ENCODE measurements around the gene DVL1.
"Not testable (repeated sequence)": the region's sequence is repeated elsewhere in the genome, so short reads cannot be mapped to it uniquely, and the experiment has no call there.

Gene DVL1

GRCh38 chr1:1349256-1350012 is at the start of gene DVL1:
Gene DVL1, minus strand, starts transcription at chr1:1349418. Its CDS starts 353 bp downstream, at chr1:1349065.
- DNase-seq, result peak; percentile 74

- no peak for DNase-seq
Observed at GRCh38 chr1:1398677-1399186, 49.5 kb upstream of the DVL1 start.

GRCh38 chr1:1397839-1398523 is 48.8 kb upstream of the DVL1 start:
- DNase-seq, result no peak

- no peak for DNase-seq
Observed at GRCh38 chr1:1395166-1395565, 45.9 kb upstream of the DVL1 start.

GRCh38 chr1:1394116-1394515 is 44.9 kb upstream of the DVL1 start:
- no peak for DNase-seq

- no peak for DNase-seq
Observed at GRCh38 chr1:1393428-1393827, 44.2 kb upstream of the DVL1 start.

- no peak for DNase-seq
Observed at GRCh38 chr1:1393014-1393413, 43.8 kb upstream of the DVL1 start.

- DNase-seq, result no peak
Observed at GRCh38 chr1:1391225-1391624, 42.0 kb upstream of the DVL1 start.

- no peak for DNase-seq
Observed at GRCh38 chr1:1390675-1391074, 41.5 kb upstream of the DVL1 start.

- DNase-seq, result no peak
Observed at GRCh38 chr1:1388078-1388472, 38.9 kb upstream of the DVL1 start.

GRCh38 chr1:1387098-1388077 is 38.2 kb upstream of the DVL1 start:
- no peak for DNase-seq

GRCh38 chr1:1385931-1386330 is 36.7 kb upstream of the DVL1 start:
- DNase-seq, result no peak

- not testable (repeated sequence) for DNase-seq
Observed at GRCh38 chr1:1385339-1385738, 36.1 kb upstream of the DVL1 start.

GRCh38 chr1:1381294-1381693 is 32.1 kb upstream of the DVL1 start:
- no peak for DNase-seq

GRCh38 chr1:1380860-1381259 is 31.6 kb upstream of the DVL1 start:
- DNase-seq, result no peak

- no peak for DNase-seq
Observed at GRCh38 chr1:1377540-1378205, 28.5 kb upstream of the DVL1 start.

GRCh38 chr1:1376551-1377226 is 27.5 kb upstream of the DVL1 start:
- no peak for DNase-seq

- DNase-seq, result peak; percentile 99
Observed at GRCh38 chr1:1374929-1375662, 25.9 kb upstream of the DVL1 start, which contains the start of gene AURKAIP1. Gene AURKAIP1, minus strand, starts transcription at chr1:1375207. Its CDS starts 451 bp downstream, at chr1:1374756.

- no peak for DNase-seq
Observed at GRCh38 chr1:1374589-1374928, 25.3 kb upstream of the DVL1 start.

GRCh38 chr1:1373815-1374588 is 24.8 kb upstream of the DVL1 start:
- DNase-seq, result no peak

Data from CD4-positive, alpha-beta T cell treated with Interferon gamma for 1 hour (primary cell).